ENCODE measurements around the gene CAPN14.

The CAPN14 gene

DNA sequence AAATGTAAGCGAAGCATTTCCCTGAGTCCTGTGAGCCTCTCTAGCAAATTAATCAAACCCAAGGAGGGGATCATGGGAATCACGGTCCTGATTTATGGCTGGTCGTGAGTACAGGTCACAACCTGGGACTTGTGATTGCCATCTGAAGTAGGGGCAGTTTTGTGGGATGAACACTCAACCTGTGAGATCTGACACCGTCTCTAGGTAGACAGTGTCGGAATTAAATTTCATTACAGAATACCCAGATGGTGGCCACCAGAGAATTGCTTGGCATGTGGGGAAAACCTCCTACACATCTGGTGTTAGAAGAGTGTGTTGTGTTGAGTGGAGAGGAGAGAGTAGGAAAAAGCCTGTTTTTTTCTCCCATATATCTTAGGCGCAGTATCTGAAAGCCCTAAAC is 12.5 kb downstream of the CAPN14 start:
- TF ChIP-seq, protein P1, sequence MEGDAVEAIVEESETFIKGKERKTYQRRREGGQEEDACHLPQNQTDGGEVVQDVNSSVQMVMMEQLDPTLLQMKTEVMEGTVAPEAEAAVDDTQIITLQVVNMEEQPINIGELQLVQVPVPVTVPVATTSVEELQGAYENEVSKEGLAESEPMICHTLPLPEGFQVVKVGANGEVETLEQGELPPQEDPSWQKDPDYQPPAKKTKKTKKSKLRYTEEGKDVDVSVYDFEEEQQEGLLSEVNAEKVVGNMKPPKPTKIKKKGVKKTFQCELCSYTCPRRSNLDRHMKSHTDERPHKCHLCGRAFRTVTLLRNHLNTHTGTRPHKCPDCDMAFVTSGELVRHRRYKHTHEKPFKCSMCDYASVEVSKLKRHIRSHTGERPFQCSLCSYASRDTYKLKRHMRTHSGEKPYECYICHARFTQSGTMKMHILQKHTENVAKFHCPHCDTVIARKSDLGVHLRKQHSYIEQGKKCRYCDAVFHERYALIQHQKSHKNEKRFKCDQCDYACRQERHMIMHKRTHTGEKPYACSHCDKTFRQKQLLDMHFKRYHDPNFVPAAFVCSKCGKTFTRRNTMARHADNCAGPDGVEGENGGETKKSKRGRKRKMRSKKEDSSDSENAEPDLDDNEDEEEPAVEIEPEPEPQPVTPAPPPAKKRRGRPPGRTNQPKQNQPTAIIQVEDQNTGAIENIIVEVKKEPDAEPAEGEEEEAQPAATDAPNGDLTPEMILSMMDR (IDR thresholded peaks at IDR 0.05; ENCODE audit: low read depth, low read length, missing control alignments): no peak
- no peak overlapping the region for H3K4me3 ChIP-seq (ENCODE audit: low read depth, low read length)
- DNase-seq (ENCODE audit: low read depth): no peak

GRCh38 chr2:31203916-31204315 is 13.4 kb downstream of the CAPN14 start:
- H3K4me3 ChIP-seq (ENCODE audit: low read depth, low read length): no peak overlapping the region
- TF ChIP-seq, protein P1 (IDR thresholded peaks at IDR 0.05; ENCODE audit: low read depth, low read length, missing control alignments): no peak
- no peak for DNase-seq (ENCODE audit: low read depth)

DNA sequence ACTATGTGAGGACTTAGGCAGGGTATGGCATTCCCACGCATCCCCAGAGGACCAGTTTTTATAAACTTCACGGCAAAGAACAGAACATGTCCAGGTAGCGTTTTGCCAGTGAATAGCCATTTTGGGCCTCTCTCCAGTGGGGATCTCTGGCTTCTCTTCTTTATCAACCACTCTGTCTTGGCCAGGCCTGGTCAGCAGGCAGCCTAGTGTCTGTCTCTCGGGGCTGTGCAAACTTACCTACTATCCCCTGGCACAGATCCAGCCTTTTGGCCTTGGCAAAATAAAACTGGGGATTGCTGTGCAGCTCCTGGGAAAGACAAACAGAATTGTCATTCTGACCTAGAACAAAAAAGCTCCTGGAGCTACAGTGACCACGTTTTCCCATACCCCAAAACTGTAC is 14.5 kb downstream of the CAPN14 start:
- H3K4me3 ChIP-seq (ENCODE audit: low read depth, low read length): no peak overlapping the region
- TF ChIP-seq, protein P1 (IDR thresholded peaks at IDR 0.05; ENCODE audit: low read depth, low read length, missing control alignments): no peak
- no peak for DNase-seq (ENCODE audit: low read depth)

DNA sequence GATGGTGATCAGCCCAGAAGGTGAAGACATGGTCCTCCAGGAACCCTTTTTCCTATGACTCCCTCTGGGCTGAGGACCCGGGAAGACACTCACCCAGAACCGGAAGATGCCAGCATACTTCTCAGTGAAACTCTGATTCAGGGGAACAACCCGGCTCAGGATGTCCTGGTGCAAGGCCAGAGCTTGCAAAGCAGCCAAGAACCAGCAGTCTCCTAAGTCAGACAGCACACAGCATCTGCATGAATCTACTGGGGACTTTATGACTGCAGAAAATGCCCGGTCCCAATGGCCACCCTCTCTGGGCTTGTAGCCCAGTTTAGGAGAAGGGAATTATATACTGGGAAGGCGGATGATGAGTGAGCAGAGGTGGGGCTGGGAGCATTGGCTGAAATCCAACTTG is 15.3 kb downstream of the CAPN14 start:
- TF ChIP-seq, protein P1 (IDR thresholded peaks at IDR 0.05; ENCODE audit: low read depth, low read length, missing control alignments): no peak
- H3K4me3 ChIP-seq (ENCODE audit: low read depth, low read length): no peak overlapping the region
- no peak for DNase-seq (ENCODE audit: low read depth)

DNA sequence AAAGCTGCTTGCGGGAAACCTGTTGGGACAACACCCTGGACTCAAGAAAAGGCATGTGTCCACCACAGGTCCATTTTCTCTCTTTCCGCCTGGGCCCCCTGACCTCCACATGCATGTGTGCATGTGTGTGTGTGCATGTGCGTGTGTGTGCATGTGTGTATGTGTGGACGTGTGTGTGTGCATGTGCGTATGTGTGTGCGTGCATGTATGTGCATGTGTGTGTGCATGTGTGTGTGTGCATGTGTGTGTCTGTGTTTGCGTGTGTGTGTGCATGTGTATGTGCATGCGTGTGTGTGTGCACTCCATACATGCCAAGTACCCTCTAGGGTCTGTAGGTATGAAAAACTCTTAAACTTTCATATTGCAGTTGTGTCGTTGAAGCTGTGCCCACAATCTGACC is 16.3 kb downstream of the CAPN14 start:
- TF ChIP-seq, protein P1 (IDR thresholded peaks at IDR 0.05; ENCODE audit: low read depth, low read length, missing control alignments): no peak
- no peak for DNase-seq (ENCODE audit: low read depth)
- H3K4me3 ChIP-seq (ENCODE audit: low read depth, low read length): no peak overlapping the region

GRCh38 chr2:31199206-31199605 is 18.1 kb downstream of the CAPN14 start:
- H3K4me3 ChIP-seq (ENCODE audit: low read depth, low read length): no peak overlapping the region
- TF ChIP-seq, protein P1 (IDR thresholded peaks at IDR 0.05; ENCODE audit: low read depth, low read length, missing control alignments): no peak
- no peak for DNase-seq (ENCODE audit: low read depth)

DNA sequence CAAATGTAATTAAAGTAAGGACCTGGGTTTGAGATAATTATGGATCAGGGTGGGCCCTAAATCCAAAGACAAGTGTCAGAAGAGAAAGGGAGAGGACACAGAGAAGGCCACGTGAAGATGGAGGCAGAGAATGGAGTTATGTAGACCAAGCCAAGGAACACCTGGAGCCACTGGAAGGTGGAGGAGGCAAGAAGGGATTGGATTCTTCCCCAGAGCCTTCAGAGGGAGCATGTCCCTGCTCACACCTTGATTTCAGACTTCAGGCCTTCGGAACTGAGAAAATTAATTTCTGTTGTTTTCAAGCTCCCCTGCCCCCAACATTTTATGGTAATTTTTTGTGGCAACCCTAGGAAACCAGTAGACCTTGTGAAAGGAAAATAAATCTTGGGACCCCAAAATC is 19.6 kb downstream of the CAPN14 start:
- no peak for DNase-seq (ENCODE audit: low read depth)
- H3K4me3 ChIP-seq (ENCODE audit: low read depth, low read length): no peak overlapping the region
- TF ChIP-seq, protein P1 (IDR thresholded peaks at IDR 0.05; ENCODE audit: low read depth, low read length, missing control alignments): no peak
